HUDEP-2 (cell line): Measurements from ENCODE around the gene NFX1.
A peak's percentile ranks its signal among the peaks of the same experiment; 100 is the strongest.
"Not testable (repeated sequence)": the region's sequence is repeated elsewhere in the genome, so short reads cannot be mapped to it uniquely, and the experiment has no call there.

Experiments used
- DNase-seq, 76 experiments: peaks; one replicate each; lab custom pipeline; 2025; ENCODE audit not compliant: unreplicated experiment in 76 of 76; lab: John Stamatoyannopoulos, UW

The NFX1 gene

DNA sequence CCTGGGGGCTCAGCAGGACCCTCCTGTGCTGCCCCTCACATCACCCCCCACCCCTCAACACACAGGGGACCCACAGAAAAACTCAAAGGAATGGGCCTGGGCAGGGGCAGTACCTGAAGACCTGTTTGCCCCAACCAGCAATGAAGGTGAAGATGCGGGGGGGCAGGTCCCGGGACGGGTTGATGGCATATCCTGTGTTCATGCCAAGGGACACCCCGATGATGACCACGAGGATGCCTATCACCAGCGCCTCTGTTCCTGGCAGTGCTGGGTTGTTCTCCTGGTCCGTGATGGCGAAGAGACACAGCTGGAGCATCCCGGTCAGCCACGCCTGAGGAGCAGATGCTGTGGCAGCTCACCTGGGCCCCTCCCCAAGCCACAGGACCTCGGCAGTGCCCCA, 95.2 kb downstream of the NFX1 start:
- not testable (repeated sequence) for DNase-seq

DNA sequence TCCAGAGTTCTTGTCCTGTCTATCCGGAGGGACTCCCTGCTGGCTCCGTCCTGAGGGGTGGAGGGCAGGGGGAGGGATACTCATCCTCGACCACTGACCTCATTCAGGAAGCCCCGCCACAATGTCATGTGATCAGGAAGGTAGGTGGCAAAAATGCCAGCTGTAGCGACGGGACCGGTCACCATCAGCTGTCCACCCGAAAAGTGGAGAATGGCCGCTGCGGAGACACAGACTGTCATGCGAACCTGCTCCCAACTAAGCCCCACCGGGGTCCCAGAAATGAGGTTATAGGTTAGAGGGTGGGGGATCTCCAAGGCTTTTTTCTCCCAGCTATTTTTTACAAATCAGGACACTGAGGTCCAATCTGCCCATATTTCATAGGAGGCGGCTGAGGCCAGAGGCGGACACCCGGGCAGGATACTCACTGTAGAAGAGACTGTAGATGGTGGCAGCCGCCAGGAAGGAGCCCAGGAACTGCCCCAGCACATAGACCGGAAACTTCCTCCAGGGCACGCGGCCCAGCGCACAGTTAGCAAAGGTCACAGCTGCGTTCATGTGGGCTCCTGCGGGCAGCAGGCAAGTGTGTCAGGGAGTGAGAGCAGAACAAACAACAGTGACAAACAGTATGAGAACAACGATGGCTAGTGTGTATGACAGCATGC, 95.8 kb downstream of the NFX1 start:
- not testable (repeated sequence) for DNase-seq

DNA sequence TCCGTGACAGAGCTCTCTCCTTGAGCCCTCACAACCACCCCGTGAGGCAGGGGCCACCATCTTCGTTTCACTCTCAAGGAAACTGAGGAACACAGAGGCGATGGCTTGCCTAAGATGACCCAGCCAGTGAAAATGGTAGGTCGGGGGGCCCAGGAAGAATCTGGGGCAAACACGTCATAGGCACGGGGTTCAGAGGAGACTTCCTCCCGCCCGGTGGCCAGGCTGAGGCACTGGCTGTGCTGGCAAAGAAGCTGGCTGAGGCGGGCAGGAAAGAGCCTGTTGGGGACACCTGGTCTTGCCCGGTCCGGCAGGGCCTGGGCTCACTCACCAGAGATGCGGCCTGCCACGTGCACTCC, 96.3 kb downstream of the NFX1 start:
- DNase-seq = not testable (repeated sequence)

DNA sequence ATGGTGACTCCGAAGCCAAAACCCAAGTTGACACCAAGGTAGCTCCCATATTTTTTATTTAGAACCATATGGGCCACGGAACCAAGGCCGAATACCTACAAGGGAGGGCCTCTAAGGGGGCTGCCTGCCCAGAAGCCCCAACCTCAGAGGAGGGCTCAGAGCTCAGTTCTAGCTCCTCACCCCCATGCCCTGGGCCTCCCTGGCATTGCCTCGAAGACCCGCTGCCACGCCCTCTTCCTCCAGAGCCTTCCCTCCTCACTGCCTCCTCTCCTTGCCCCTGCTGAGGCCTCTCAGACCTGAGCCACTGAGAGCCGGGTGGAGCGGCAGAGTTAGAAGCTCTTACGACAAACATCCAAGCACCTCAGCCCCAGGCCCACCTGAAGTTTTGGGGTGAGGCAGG, 96.7 kb downstream of the NFX1 start:
- not testable (repeated sequence) for DNase-seq

DNA sequence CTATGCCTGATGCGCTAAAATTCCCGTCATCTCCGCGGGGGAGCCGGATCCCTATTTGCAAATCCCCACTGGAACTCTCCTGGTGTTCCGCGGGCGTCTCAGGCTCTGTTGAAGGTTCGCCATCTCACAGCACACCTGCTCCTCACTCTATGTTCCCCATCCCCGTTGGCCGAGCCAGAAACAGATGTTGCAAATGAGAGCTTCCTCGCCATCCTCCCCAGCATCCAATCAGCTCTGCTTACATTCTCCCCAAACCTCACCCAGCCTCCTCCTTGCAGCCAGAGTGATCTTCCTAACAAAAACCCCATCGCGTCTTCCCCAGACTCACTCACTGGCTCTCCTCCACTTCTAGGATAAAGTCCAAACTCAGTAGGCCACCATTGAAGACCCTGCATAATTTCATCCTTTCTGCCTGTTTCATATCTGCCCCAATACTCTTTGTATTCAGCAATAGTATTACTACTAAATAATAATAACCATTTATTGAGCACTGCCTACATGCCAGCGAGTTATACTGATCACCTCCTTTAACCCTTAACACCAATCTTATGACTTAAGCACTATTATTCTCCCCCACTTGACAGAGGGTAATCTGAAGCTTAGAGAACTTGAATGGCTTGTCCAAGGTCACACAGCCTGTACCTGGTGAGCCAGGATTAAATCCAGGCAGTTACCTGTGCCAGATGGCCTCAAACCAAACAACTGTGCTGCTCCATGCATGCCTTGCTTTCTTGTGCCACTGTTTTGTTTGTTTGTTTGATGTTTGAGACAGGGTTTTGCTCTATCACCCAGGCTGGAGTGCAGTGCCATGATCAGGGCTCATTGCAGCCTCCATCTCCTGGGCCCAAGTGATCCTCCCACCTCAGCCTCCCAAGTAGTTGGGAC, 98.0 kb downstream of the NFX1 start:
- no peak for DNase-seq

DNA sequence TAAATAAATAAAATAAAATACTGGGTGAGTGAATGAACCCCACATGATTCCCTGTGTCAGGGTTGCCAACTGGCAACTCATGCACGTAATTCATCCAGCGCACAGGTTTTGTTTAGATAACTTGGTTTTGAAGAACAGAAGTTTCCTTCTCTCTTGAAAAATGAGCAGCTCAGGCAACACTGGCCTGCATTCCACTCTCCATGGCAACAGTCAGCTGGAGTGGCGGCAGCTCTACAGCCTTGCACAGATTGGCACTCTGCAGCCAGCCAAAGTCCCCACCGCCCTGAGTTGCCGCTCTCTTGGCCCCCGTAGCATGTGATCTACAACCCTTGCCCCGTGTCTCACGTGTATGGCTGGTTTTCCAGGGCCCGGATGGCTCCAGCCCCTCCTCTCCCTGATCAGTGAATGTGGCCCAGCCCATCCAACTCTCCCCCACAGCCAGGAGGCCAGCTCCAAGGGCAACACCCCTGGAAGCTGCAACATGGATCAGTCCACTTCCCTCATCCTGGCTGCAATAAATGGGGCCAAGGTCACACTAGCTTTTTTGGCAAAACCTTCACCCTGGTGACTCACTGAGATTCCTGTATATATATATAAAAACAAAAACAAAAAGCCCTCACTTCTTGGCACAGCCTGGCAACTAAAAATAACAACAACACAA, 100.9 kb downstream of the NFX1 start:
- DNase-seq = not testable (repeated sequence)

DNA sequence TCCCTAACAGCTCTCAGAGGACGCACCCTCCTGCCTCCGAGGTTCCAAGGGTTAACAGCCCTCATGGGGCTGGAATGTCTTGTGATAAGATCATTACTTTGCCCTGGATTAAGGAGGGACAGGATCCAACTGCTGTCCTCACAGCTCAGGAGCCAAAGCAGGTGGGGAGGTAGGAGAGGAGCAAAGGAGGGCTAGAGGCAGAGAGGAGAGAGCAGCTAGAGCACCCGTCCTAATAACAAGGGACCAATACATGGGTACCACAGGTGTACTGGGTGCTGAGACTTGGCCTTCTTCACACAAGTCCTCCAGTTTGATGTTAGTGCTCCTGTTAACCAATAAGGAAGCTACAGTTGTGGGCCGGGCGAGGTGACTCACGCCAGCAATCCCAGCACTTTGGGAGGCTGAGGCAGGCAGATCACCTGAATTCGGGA, 102.3 kb downstream of the NFX1 start:
- DNase-seq = not testable (repeated sequence)

DNA sequence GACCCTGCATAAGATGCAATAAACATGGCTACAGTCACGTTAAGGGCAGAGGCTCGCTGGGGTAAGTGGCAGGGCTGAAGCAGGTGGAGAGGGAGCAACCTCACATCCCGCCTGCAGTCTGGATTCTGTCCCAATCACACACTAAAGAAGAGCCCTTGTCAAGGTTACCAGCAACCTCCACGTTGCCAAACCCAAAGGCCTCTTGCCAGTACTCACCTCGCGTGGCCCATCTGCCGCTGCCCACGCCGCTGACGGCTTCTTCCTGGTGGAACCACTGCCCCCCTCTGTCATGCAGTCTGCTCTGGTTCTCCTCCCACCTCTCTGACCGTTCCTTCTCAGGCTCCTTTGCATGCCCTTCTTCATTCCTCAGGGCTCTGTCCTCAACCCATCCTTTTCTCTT, 103.3 kb downstream of the NFX1 start:
- no peak for DNase-seq

DNA sequence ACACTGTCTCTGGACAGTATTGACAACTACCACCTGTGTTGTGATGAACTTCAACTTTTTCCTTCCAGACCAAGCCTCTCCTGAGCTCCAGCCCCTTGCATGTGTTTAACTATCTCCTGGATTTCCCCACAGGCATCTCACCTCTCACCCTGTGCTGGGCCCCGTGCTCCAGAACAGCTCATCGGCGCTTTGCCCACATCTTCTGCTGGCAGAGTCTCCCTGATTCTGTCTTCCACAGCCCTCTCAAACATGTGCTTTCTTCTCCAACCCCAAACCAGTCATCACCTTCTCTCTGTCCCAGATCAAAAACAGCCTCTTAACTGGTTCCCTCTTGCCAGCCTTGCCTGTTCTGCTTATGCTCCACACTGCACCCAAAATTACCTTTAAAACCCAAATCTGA, 103.7 kb downstream of the NFX1 start:
- not testable (repeated sequence) for DNase-seq

DNA sequence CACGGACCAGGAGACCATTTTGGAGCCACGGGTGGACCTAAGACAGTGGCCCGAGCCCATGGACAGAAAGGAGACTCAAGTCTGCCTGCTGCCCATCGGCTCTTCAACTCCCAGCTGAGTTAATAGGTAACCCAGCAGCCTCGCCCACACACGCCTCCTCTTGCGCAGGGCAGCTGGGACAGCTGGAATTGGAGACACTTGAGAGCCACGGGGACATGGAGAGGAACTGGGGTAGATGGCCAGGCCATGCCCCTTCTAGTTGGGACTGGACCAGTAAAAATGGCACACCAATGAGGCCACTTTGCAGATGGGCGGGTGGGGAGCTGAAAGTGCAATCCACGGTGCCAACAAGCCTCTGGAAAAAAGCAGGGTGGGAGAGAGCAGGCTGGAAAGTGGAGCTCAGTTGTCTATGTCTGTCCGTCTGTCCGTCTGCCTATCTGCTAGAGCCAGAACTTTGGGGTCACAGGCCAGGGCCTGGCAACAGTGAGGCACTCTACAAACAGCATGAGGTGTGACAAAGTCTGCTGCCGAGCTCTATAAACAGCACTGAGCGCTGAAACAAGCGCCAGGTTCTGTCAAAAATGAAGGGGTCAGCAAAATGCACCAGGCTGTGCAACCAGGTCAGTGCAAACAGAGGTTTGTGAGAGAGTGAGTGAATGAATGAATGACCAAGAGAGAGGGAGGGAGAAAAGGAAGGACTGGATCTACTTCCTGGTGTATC, 105.0 kb downstream of the NFX1 start:
- not testable (repeated sequence) for DNase-seq

DNA sequence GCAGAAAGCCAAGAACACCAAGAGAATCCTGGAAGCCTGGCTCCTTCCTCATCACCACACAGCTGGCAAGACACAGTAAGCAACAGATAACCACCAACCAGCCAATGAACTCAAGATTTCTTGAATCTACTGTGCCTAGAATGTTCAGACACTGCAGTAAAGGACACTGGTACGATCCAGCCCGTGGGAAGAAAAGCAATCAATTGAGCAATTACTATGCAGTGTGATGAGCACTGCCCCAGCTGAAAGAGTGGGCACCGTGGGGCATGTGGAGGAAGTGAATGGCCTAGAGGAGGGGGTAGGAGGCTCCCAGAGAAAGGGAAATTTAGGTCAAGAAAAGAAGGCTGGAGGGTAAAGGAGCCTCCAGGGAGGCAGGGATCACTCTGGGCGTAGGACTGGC, 107.5 kb downstream of the NFX1 start:
- not testable (repeated sequence) for DNase-seq

DNA sequence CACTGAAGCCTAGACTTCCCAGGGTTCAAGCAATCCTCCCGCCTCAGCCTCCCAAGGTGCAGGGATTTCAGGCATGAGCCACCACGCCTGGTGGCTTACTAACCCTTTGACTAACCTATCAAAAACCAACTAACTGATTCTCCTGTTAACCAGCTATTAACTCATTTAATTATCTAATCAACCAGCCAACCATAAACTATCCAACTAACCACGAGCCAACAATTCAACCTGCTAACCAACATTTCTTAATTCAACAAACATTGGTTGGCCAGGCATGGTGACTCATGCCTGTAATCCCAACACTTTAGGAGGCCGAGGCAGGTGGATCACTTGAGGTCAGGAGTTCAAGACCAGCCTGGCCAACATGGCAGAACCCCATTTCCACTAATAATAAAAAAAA, 108.7 kb downstream of the NFX1 start:
- not testable (repeated sequence) for DNase-seq

DNA sequence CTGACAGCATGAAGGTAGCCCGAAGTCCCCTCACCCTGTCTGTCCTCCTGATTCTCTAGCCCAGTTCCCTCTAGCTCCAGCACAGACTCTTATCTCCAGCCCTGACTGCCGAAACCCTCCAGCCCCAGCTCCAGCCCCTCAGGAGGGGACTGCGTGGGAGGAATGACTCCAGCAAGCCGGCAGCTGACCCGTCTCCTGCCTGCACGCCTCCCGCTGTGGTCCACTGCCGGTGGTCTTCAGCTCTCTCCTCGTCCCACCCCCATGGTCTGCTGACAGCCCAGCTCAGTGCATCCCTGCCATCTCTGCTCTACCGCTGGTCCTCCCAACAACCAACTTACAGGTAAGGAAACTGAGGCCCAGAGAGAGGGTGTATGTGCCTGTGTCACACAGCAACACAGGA, 111.5 kb downstream of the NFX1 start:
- not testable (repeated sequence) for DNase-seq

DNA sequence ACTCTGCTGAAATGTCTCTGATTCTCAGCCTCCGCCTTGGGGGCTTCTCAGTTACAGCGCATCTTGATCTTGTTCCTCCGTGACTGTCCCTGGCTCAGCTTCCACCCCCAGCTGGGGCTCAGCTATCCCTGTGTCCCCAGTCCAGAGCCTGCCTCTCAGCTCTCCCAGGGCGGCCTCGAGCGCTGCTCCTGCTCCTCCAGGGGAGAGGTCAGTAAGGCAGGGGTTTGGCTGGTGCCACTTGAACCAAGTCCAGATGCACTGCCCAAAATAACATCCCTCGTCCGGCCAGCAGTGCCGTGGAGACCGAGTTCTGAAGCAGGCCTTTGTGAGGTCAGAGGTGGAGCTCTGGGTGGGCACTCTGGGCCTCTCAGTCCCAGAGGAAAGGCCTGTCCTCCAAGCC, 112.1 kb downstream of the NFX1 start, which contains the start of gene AQP7:
TSS of gene AQP7 (minus strand) at position 198 of the 400 bp plus-strand sequence. CDS start 1,306 bp downstream, outside the sequence.
- DNase-seq = not testable (repeated sequence)

DNA sequence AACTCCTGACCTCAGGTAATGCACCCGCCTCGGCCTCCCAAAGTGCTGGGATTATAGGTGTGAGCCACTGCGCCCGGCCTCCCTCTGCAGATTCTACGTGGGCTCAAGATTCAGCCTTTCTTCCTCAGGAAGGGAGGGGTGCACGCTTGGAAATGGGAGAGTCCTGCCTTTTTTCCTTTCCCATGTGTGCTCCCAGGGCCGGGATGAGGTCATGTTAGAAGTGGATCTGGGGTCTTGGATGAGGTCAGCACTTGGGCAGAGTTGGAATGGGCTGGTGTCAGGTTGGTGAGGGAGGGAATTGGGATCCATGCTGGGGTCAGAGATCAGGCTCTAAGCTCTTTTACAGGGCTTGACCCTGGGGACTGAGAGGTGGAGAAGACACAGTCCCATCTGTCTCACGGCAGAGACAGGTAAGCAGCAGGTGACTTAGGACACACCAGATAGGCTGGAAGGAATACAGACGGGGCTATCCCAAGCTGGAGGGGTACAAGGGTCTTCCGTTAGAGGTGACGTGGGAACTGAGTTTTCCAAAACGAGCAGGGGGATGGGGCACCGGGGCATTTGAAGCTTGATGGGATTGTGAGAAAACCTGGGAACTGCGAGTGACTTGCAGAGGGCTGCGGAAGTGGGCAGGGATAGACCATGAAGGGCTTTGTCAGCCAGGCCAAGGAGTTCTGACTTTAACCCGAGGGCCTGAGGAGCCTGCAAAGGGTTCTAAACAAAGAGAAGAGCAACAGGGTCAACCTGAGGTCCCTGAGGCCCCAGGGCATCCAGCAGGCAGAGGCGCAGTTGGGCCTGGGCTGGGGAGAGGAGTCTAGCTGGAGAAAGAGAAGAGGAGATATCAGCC, 113.8 kb downstream of the NFX1 start:
- no peak for DNase-seq

DNA sequence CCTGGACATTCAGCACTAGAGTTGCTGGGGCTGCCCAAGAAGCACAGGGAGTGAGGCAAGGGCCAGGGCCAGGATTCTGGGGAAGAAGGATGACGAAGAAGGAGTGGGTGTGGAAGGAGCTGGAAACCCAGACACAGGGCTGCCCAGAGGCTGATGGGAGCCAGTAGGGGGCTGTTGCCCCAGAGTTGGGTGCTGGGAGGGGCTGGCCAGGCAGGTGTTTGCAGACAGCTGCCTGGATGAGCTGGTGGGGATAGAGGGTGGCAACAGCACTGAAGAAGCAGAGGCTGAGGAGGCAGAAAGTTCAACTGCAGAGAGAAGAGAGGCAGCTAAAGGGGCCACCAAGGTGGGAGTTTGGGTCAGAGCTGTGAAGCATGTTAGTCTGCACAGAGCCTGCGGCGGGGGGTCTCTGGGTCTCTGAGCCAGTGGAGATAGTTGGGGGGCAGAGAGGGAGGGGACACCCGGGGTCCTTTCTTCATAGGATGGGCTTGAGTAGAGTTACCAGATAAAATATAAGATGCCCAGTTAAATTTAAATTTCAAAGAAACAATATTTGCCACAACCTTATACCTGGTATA, 114.6 kb downstream of the NFX1 start:
- no peak for DNase-seq

DNA sequence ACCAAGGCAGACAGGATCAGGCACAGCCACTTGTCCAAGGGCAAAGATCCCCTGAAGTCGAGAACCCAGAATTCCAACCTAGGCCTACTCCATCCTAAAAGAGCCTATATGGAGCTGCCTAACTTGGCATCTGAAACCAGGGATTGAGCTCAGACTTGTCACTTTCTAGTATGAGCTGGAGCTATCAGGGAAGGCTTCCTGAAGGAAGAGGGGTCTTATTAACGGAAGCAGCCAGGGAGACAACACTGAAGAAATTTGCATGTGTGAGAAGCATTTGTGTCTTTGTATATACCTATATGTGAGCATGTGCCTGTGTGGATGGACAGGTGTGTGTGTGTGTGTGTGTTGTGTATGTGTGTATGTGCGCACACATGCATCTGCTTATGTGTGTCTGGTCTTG, 116.7 kb downstream of the NFX1 start:
- DNase-seq = no peak

DNA sequence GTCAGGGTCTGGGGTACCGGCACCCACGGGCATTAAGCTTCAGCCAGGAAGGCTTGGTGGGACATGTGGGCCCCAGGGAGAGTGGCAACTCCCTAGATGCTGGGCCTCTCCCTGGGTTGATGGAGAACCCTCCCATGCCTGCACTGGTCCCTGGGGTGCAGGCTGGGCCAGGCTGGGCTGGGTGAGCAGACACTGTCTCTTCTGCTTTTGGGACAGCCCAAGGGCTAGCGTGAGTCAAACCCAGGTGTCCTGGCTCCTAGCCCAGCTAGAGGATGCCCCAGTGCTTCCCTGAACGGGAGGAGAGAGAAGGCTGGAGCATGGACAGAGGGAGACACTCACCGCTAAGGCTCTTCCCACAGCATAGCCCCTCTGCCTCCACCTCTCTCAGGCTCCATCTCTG, 117.8 kb downstream of the NFX1 start:
- DNase-seq = peak in 1 of 76 experiments; percentile 15

DNA sequence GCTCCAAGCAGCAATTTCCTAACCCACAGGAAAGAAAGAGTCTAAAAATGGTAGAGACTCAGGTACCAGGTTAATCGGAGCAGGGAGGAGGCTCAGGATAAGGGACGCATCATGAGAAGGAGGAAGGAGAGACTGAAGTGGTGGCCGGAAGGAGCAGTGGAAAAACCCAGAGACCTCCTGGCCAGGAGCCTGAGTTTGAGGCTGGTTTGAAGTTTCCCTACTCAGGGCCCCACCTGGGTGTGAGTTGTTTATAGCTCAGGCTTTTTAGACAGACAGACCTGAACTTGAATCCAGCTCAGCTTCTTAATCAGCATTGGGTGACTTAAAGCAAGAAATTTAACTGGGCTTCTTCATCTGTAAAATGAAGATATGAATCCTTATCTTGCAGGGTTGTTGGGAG, 124.0 kb downstream of the NFX1 start:
- peak in 5 of 76 experiments; percentile 6 to 41 (median 31) for DNase-seq
